Nephron (organoid): ENCODE data around the gene ZFYVE26.

ENCODE experiments used
- H3K27ac Mint-ChIP-seq, 3 experiments: 2 replicates each; pipeline ENCODE4 v1.8.0; 2020; ENCODE audit warnings: mixed read lengths in 3 of 3, mild to moderate bottlenecking in 2 of 3, moderate library complexity in 1 of 3
- H3K27me3 Mint-ChIP-seq: 2 replicates; pipeline ENCODE4 v1.8.0; 2021; ENCODE audit warnings: low read depth, mild to moderate bottlenecking, moderate library complexity, mixed read lengths
- H3K36me3 Mint-ChIP-seq: 2 replicates; pipeline ENCODE4 v1.8.0; 2020; ENCODE audit warnings: low read depth, mixed read lengths
- H3K4me1 Mint-ChIP-seq: 2 replicates; pipeline ENCODE4 v1.8.0; 2020; ENCODE audit warnings: mixed read lengths
- H3K4me3 Mint-ChIP-seq, 3 experiments: 2 replicates each; pipeline ENCODE4 v1.8.0; 2020; ENCODE audit warnings: mild to moderate bottlenecking in 3 of 3, mixed read lengths in 3 of 3, moderate library complexity in 2 of 3
- H3K9me3 Mint-ChIP-seq: 2 replicates; pipeline ENCODE4 v1.8.0; 2020; ENCODE audit warnings: mixed read lengths
- CTCF ChIP-seq, 3 experiments: fragments of 200-600 bp; sonication (generic); IDR thresholded peaks; one replicate each; pipeline ENCODE4 v1.5.0; 2021; ENCODE audit warnings: antibody characterized with exemption in 3 of 3; ENCODE audit not compliant: unreplicated experiment in 3 of 3

ZFYVE26 gene

DNA sequence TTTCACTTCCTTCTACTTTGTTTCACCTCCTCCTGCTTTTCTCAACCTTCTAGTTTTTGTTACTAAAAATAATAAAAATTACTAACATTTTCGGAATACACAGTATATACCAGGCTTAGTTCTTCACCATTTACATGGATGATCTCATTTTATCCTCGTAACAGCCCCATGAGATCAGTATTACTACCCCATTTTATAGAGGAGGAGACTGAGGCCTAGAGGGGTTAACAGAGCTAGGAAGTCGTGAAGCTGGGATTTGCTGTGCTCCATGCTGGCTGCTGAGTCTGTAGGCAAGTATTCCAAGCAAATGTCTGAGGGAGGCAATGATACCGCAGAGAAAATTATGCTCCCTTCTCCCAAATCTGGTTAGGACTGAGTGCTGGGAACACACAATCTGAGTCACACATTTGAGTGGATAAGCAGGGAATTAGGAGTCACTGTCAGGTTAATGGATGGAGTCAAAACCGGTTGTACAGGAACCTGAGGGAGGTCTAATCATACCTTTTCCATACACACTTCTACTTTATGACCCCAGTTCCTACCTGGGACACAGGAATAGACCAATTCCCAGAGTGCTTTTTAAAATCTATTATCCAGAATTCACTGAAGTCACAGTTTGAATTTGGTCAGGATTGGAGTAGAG, 51.1 kb downstream of the ZFYVE26 start:
- no peak overlapping the region for H3K4me3 Mint-ChIP-seq
- TF ChIP-seq CTCF (IDR thresholded peaks at IDR 0.05; ENCODE audit: unreplicated experiment in 3 of 3) = no peak
- no peaks in the 10 kb centered on the region for H3K27me3 Mint-ChIP-seq
- no peaks in the 10 kb centered on the region for H3K4me1 Mint-ChIP-seq
- no peaks in the 10 kb centered on the region for H3K9me3 Mint-ChIP-seq
- H3K36me3 Mint-ChIP-seq = peaks cover 65% of the 10 kb centered on the region
- H3K27ac Mint-ChIP-seq = no peak overlapping the region

DNA sequence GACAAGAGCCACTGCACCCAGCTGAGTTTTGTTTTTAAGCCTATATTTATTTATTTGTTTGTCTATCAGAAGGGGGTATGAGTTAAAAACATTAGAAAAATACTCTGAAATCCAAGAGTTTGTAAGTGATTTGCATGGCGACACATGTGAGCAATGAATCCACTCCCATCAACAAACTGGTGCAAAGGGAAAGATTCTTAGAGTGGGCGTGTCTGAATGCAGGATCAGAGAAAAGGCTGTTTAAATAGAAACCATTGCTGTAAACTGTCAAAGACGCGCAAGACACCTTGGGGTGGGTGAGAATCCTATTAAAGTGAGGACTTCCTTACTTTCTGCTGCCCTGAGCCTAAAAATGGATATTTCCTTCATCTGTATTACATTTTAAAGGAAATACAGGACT, 51.9 kb downstream of the ZFYVE26 start:
- TF ChIP-seq CTCF (IDR thresholded peaks at IDR 0.05; ENCODE audit: unreplicated experiment in 3 of 3) = no peak
- no peak overlapping the region for H3K4me3 Mint-ChIP-seq
- H3K9me3 Mint-ChIP-seq = no peaks in the 10 kb centered on the region
- H3K36me3 Mint-ChIP-seq = peaks cover 64% of the 10 kb centered on the region
- H3K27me3 Mint-ChIP-seq = no peaks in the 10 kb centered on the region
- H3K27ac Mint-ChIP-seq = no peak overlapping the region
- H3K4me1 Mint-ChIP-seq = no peaks in the 10 kb centered on the region

DNA sequence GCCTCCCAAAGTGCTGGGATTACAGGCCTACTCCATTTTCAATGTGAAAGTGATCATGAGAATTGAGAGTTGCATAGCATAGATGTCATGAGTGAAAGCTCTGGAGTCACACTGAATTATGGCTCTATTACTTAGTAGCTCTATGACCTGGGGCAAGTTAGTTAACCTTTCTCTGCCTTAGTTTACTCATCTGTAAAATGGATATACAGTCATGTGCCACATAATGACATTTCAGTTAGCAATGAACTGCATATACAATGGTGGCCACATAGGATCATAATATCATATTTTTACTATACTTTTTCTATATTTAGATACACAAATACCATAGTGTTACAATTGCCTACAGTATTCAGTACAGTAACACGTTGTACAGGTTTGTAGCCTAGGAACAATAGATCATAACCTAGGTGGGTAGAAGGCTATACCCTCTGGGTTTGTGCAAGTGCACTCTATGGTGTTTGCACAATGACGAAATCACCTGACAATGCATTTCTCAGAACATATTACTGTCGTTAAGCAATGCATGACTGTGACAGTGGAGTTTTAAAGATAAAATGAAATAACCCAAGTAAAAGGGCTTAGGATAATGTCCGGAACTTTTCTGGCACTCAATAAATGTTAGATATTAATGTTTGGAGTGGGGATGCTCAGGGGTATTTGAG, 53.1 kb downstream of the ZFYVE26 start:
- no peaks in the 10 kb centered on the region for H3K27me3 Mint-ChIP-seq
- peaks cover 57% of the 10 kb centered on the region for H3K36me3 Mint-ChIP-seq
- no peak overlapping the region for H3K4me3 Mint-ChIP-seq
- no peaks in the 10 kb centered on the region for H3K4me1 Mint-ChIP-seq
- H3K27ac Mint-ChIP-seq = no peak overlapping the region
- H3K9me3 Mint-ChIP-seq = no peaks in the 10 kb centered on the region
- TF ChIP-seq CTCF (IDR thresholded peaks at IDR 0.05; ENCODE audit: unreplicated experiment in 3 of 3) = no peak

DNA sequence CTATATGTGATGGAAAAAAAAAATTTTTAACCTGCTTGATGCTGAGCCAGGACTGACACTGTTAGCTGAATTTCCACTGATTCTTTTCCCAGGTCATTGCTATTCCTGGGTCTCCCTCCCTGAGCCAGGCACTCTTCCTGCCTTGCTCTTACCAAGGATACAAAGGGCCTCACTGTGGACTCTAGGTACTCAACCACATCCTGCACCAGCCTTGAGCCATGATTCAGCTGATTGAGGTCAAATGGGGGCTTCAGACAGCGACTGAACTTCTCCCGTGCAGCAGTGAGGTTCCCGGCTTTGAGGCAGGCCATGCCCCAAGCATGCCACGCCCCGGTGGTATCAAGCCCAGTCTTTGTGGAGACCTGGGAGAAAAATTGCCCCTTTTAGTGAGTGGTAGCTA, 54.3 kb downstream of the ZFYVE26 start:
- Mint-ChIP-seq H3K4me1 (peaks cover 5% of the 10 kb centered on the region), H3K36me3 (peaks cover 55% of the 10 kb centered on the region), H3K4me3 (no peak overlapping the region), H3K27ac (no peak overlapping the region), H3K9me3 (no peaks in the 10 kb centered on the region), H3K27me3 (no peaks in the 10 kb centered on the region)
- TF ChIP-seq CTCF (IDR thresholded peaks at IDR 0.05; ENCODE audit: unreplicated experiment in 3 of 3) = no peak

GRCh38 chr14:67759916-67760315, 56.5 kb downstream of the ZFYVE26 start:
- TF ChIP-seq CTCF (IDR thresholded peaks at IDR 0.05; ENCODE audit: unreplicated experiment in 3 of 3) = no peak
- H3K27ac Mint-ChIP-seq = no peak overlapping the region
- no peaks in the 10 kb centered on the region for H3K27me3 Mint-ChIP-seq
- no peak overlapping the region for H3K4me3 Mint-ChIP-seq
- H3K36me3 Mint-ChIP-seq = peaks cover 61% of the 10 kb centered on the region
- no peaks in the 10 kb centered on the region for H3K9me3 Mint-ChIP-seq
- peaks cover 10% of the 10 kb centered on the region for H3K4me1 Mint-ChIP-seq

DNA sequence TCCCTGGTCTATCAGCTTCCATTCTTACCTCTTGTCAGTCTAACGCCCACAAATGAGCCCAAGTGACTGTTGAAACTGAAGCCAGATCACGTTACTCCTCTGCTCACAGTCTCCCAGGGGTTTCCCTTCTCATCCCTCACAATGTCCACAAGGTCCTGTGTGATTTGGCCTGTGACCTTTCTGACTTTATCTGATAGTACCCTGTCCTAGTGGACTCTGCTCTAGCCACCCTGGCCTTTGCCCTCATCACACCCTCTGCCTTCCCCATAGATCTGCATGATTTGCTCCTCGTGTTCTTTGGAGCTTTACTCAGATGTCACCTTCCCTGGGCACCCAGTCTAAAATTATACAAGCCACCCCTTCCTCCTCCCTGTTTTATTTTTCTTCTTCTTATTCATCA, 59.2 kb downstream of the ZFYVE26 start:
- Mint-ChIP-seq H3K27me3 (no peaks in the 10 kb centered on the region), H3K4me3 (no peak overlapping the region), H3K27ac (no peak overlapping the region), H3K4me1 (peaks cover 10% of the 10 kb centered on the region), H3K9me3 (no peaks in the 10 kb centered on the region), H3K36me3 (peaks cover 70% of the 10 kb centered on the region)
- no peak for TF ChIP-seq CTCF (IDR thresholded peaks at IDR 0.05; ENCODE audit: unreplicated experiment in 3 of 3)
